ENCODE results near the gene USH2A. TPM values are rescaled to one million over a fixed set of nuclear protein-coding genes. Genes with fewer than 3 reads are reported as not detected.

Gene USH2A
- total RNA-seq, 3 donors from 2014 or later: 0.03 to 0.17 TPM; not detected in 1

- intact Hi-C loops (cut with DNase I, micrococcal nuclease): no loop called here
- no peaks in the 10 kb centered on the region for H3K9me3 ChIP-seq
- H3K4me1 ChIP-seq (ENCODE audit: low read depth): no peaks in the 10 kb centered on the region
- TF ChIP-seq CTCF (IDR thresholded peaks at IDR 0.05): no peak
- DNase-seq (peak in 1 of 3 donors; percentile 20), ATAC-seq (peak; percentile 38)
- H3K36me3 ChIP-seq (ENCODE audit: low read depth): no peaks in the 10 kb centered on the region
- no peak overlapping the region for H3K4me3 ChIP-seq
These were observed 112.5 kb downstream of the USH2A start for GRCh38 chr1:216310776-216311175.

- ATAC-seq (no peak), DNase-seq (no peak)
- intact Hi-C loops (cut with DNase I, micrococcal nuclease): no loop called here
- H3K4me3 ChIP-seq: no peak overlapping the region
- H3K4me1 ChIP-seq (ENCODE audit: low read depth): no peaks in the 10 kb centered on the region
- no peaks in the 10 kb centered on the region for H3K9me3 ChIP-seq
- H3K36me3 ChIP-seq (ENCODE audit: low read depth): no peaks in the 10 kb centered on the region
- TF ChIP-seq CTCF (IDR thresholded peaks at IDR 0.05): no peak
These were observed 116.4 kb downstream of the USH2A start for GRCh38 chr1:216306830-216307229.

GRCh38 chr1:216303690-216304089 lies 119.6 kb downstream of the USH2A start:
- no peaks in the 10 kb centered on the region for H3K4me1 ChIP-seq (ENCODE audit: low read depth)
- ATAC-seq: no peak
- DNase-seq: no peak
- H3K4me3 ChIP-seq: no peak overlapping the region
- no peak for TF ChIP-seq CTCF (IDR thresholded peaks at IDR 0.05)
- H3K36me3 ChIP-seq (ENCODE audit: low read depth): no peaks in the 10 kb centered on the region
- H3K9me3 ChIP-seq: no peaks in the 10 kb centered on the region
- intact Hi-C loops (cut with DNase I, micrococcal nuclease): no loop called here

GRCh38 chr1:216293683-216294082 lies 129.6 kb downstream of the USH2A start:
- Histone ChIP-seq H3K4me3 (no peak overlapping the region), H3K36me3 (ENCODE audit: low read depth) (no peaks in the 10 kb centered on the region), H3K9me3 (no peaks in the 10 kb centered on the region), H3K4me1 (ENCODE audit: low read depth) (no peaks in the 10 kb centered on the region)
- intact Hi-C loops (cut with DNase I, micrococcal nuclease): no loop called here
- DNase-seq: no peak
- TF ChIP-seq CTCF (IDR thresholded peaks at IDR 0.05): no peak
- no peak for ATAC-seq

GRCh38 chr1:216290074-216290473 lies 133.2 kb downstream of the USH2A start:
- intact Hi-C loops (cut with DNase I, micrococcal nuclease): no loop called here
- no peak for TF ChIP-seq CTCF (IDR thresholded peaks at IDR 0.05)
- H3K9me3 ChIP-seq: peaks cover 7% of the 10 kb centered on the region

GRCh38 chr1:216285052-216285451 lies 138.2 kb downstream of the USH2A start:
- Histone ChIP-seq H3K36me3 (ENCODE audit: low read depth) (no peaks in the 10 kb centered on the region), H3K4me3 (no peak overlapping the region), H3K4me1 (ENCODE audit: low read depth) (no peaks in the 10 kb centered on the region), H3K9me3 (peaks cover 8% of the 10 kb centered on the region)
- ATAC-seq (no peak), DNase-seq (no peak)
- TF ChIP-seq CTCF (IDR thresholded peaks at IDR 0.05): no peak
- intact Hi-C loops (cut with DNase I, micrococcal nuclease): no loop called here

More at GRCh38 chr1:216290074-216290473, 133.2 kb downstream of the USH2A start:
- Histone ChIP-seq H3K36me3 (ENCODE audit: low read depth) (no peaks in the 10 kb centered on the region), H3K4me3 (no peak overlapping the region), H3K4me1 (ENCODE audit: low read depth) (no peaks in the 10 kb centered on the region)
- no peak for ATAC-seq
- no peak for DNase-seq
